ENCODE results near the gene DAB1. TPM values are rescaled to one million over a fixed set of nuclear protein-coding genes. Genes with fewer than 3 reads are reported as not detected.

DAB1 gene
- total RNA-seq, 4 donors from 2014 or later, result 0.48 to 1.1 (median 0.70) TPM

DNA sequence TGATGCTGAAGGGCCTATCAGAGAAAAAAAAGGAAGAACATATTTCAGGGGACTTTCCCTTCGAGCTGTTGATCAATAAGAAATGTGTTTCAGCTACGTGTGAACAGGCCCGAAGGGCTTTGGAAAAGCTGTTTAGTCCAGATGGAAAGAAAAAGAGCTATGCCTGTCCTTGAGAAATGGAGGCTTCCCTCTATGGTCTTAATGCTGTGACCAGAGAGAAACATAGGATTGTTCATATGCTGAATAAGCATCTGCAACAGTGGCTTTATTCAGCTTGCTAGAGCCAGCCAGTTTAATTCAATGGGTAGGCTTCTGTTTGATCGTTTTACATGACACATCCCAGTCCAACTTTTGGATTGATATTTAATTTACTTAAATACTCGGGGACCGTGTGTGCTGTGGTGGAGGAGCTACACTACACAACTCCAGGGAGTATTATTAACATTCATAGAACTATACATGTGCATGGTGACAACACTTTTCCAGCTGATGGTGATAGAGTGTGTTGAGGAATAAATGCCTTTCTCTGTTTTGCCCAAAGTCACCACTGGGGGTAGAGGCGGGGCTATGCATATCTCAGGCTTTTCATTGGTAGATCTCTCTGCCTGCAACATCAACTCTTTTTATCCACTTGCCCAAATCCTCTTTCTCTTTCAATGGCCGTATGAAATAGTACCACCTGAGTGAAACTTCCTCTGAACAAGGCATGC is 351.3 kb downstream of the DAB1 start:
- DNase-seq (ENCODE audit: low spot score) (no peak), ATAC-seq (ENCODE audit: low FRiP score) (no peak)
- TF ChIP-seq, protein P1, sequence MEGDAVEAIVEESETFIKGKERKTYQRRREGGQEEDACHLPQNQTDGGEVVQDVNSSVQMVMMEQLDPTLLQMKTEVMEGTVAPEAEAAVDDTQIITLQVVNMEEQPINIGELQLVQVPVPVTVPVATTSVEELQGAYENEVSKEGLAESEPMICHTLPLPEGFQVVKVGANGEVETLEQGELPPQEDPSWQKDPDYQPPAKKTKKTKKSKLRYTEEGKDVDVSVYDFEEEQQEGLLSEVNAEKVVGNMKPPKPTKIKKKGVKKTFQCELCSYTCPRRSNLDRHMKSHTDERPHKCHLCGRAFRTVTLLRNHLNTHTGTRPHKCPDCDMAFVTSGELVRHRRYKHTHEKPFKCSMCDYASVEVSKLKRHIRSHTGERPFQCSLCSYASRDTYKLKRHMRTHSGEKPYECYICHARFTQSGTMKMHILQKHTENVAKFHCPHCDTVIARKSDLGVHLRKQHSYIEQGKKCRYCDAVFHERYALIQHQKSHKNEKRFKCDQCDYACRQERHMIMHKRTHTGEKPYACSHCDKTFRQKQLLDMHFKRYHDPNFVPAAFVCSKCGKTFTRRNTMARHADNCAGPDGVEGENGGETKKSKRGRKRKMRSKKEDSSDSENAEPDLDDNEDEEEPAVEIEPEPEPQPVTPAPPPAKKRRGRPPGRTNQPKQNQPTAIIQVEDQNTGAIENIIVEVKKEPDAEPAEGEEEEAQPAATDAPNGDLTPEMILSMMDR (IDR thresholded peaks at IDR 0.05), result no peak

DNA sequence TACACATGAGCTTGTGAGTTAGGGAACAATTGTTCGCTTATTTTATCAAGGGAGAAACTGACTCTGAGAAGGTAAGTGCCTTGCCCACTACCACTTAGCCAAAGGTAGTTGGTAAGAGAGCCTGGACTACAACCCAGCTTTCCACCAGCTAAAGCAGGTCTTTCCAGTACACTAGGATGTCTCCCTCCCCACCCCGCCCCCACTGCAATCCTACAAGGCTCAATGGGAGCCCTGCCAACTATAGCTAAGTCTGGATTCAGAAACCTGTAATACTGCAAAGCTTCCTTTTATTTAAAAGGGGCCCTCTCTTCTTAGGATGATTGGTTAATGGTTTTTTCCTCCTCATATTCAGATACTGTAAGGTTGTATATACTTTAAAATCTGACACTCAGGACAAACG is 356.0 kb downstream of the DAB1 start:
- TF ChIP-seq, protein P1 (IDR thresholded peaks at IDR 0.05), result no peak
- ATAC-seq (ENCODE audit: low FRiP score) (no peak), DNase-seq (ENCODE audit: low spot score) (no peak)

DNA sequence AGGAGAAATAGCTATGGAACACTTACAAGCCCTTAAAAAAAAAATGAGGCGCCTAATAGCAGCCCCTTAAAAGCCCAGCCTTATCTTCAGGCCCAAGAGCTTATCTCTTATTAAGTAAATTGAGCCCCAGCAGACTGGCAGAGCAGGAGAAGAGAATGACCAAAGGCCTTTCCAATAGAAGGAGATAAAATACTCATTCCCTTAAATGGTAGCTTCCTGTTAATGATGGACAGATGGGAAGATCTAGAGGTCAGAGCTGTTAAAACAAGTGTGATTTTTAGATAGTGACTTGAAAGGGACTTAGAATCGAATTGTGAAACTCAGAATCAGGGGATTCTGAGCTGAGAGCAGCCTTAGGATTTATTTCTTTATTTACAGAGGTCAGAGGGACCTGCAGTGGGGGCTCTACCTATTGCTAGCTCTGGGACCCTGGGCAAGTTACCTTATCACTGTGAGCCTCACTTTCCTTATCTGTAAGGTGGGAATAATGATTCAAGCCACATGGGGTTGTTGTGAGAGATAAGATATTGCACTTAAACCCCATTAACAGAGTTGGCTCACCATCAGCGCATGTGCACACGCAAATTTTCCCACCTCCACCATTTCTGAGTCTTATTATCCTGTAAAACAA is 356.8 kb downstream of the DAB1 start:
- DNase-seq (ENCODE audit: low spot score), result no peak
- TF ChIP-seq, protein P1 (IDR thresholded peaks at IDR 0.05), result no peak
- ATAC-seq (ENCODE audit: low FRiP score), result no peak

DNA sequence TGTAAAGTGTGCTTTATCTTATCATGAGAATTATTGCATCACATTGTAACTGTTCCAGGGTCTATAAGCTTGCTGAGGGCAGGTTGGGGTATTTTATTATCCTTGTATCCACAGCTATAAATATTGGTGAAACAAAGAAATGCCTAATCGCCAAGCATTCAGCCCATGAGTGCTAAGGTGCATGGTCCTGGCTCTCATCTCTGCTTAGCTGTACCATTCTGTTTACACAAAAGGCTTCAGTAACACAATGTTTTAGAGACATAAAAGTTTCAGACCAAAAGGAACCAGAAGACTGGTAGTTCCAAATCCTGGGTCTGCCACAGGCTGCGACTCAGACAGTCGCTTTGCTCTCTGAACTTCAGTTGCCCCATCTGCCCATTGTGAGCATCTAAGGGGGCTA is 358.4 kb downstream of the DAB1 start:
- TF ChIP-seq, protein P1 (IDR thresholded peaks at IDR 0.05), result no peak
- DNase-seq (ENCODE audit: low spot score) (no peak), ATAC-seq (ENCODE audit: low FRiP score) (no peak)

DNA sequence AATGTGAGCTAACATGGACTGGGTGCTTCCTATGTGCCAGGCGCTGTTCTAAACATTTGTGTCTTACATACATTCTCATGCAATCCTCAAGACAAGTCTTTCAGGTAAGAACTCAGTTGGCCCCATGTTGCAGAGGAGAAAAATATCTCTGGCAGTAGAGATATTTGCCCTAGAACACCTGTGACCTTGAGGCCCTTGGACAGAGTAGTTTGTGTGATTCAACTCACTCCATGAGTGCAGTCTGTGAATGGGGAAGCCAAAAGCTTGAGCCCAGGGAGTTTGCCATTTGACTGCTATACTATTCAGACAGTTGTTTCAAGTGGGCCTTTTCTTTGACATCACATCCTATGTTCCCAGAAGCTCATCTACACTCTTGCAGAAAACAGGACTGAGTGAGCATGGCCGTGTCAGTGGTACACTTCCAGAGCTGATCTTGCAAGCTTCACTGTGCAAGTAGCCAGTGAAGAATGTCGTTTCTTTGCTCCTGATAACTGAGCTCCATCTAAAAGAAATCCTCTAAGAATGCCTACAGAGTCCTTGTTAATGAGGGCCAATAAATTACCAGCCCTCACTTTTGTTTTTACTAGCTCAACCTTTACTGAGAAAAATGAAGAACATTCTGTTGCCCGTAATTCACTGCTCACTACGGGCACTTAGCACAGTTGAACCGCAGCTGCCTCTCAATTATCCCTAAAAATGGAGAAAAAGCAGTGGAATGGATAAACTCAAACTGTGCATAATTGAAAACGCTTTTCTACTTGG is 359.3 kb downstream of the DAB1 start:
- TF ChIP-seq, protein P1 (IDR thresholded peaks at IDR 0.05), result no peak
- DNase-seq (ENCODE audit: low spot score) (no peak), ATAC-seq (ENCODE audit: low FRiP score) (no peak)

DNA sequence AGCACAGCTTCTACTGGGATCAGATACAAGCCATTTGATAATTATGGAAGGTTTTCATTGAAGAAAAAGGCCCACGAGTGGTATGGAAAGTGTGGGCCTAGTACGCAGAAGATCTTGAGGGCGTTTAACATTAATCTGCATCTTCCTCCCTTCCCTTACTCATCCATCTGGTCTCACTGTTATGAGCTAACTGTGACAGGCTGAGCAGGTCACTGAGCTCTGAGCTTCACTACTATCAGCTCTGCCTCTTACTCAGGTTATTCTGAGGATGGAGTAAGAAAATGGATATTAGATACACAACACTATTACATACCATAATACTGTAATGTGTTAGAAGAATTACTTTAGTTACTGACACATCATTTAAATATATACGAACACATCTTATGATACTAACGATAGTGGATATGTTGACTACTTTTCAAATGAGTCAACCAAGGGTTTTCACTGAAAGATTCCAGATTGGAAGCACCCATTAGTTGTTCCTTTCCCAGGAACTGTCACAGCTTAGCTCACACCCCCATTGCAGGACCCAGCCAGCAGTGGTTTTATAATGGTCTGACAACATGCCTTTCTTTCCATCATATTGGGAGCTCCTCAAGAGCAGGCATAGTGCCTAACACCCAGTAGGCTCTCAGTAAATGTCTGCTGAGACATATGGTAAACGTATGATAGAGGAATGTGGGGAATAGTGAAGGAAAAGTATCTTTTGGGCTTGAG is 360.3 kb downstream of the DAB1 start:
- ATAC-seq (ENCODE audit: low FRiP score) (no peak), DNase-seq (ENCODE audit: low spot score) (no peak)
- TF ChIP-seq, protein P1 (IDR thresholded peaks at IDR 0.05), result no peak

Data from omental fat pad (tissue), 4 donors.